GM19035 (cell line): ENCODE measurements around the gene NLGN4X.

ENCODE experiments used
- ATAC-seq: cut with Tn5 transposase; IDR thresholded peaks from one replicate; pipeline ENCODE4 v1.9.1; 2021; ENCODE audit not compliant: unreplicated experiment

NLGN4X gene

DNA sequence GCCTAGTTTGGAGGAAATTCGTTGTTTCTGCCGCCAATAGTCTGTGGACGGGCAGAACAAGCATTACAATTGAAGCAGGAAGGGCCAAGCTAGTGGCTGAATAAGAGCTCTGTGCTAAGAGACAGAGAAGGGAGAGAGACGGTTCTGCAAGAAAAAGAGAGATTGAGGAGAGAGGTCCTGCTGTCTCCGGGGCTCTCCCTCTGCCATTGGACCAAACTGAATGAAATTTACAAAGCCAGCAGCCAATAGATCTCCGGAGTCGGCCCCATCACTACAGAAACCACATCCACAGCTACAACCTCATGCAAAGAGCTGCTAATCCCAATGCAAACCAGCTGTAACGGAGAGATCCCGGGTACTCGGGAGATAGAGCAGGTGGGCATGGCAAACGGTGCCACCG lies at the start of gene NLGN4X:
Gene NLGN4X, minus strand, starts transcription at position 148 of the 400 bp plus-strand sequence. CDS start 77,401 bp downstream, outside the sequence.
- no peak for ATAC-seq

DNA sequence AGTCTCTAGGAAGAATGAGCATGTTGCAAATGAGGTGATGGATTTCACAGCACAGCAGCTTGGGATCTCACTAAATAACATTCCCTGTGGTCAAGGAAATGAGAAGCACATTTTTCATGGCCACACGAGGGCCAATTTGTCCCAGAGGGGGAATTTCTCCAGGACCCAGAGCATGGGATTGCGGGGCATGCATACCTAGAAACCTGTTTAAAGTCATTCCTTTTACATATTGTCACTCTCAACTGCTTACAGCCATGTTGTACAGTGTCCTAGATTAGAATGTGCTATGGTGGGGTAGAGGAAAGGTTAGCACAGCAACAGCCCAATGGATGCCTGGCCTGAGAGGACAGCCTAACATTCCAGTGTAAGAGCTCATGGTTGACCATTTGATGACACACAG lies 37.4 kb upstream of the NLGN4X start:
- no peak for ATAC-seq

DNA sequence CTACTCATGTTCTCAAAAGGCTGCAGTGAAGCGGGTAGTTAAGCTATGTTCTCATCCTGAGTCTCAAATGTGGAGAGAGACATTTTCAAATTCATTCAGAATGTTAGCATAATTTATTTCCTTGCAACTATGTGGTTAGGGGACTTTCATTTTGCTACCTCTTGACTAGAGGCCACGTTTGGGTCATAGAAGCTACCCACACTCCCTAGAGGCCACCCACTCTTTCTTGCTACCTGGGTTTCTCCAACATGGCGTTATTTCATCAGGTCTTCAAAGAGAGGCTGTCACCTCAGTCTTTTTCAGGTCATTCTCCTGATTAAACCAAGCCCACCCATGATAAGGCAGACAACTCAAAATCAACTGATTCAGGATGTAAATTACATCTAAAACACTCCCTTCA lies 34.3 kb upstream of the NLGN4X start:
- ATAC-seq: no peak

DNA sequence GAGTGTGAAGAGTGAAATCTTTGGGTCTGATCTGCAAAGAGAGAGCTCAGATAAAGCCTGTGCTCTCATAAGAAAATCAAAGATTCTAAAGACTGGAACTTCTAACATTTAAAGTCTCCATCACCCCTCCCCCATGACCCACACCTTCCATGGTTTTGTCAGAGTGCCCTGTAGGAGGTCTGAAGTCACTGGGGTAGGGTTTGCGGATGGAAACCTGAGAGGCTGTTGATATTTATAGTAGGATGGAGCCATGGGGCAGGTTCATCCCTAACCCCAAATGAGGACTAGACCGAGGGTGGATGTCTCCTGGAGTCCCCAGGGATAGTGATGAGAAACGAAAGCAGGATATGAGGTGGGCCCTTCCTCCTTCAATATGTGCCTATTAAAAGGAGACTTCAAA lies 28.4 kb upstream of the NLGN4X start:
- ATAC-seq: no peak

DNA sequence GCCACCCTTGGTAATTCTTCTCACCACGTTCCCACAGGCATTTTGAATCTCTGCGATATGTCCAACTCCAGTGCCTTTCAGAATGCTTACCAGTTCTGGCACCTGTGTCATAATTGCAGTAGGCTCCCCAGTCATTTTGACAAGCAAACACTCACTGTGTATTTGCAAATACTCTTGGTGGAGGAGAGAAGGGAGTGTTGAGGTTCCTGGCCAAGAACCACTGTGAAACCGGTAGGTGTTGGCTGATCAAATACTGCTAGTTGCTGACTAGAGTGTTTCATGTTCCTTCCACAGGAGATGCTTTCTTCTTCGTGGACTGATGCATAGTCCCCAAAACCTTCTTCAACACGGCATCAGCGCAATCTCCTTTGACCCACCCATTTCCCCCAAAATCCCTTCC lies 16.0 kb upstream of the NLGN4X start:
- ATAC-seq: no peak

DNA sequence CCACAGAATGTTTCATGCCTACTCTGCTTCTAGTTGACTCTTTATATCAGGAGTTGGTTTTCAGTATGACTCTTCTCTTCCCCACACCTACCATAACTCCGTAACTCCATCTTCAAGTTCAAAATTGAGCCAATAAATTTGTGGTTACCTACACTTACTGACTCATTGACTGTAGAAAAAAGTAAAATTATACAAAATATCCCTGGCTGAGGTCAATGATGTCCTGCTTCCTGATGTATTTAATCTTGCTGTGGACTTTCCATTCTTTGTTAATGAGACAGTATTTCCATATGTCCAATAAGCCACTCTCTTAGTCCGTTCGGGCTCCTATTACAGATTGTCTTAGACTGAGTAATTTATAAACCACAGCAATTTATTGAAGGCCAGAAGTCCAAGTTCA lies 9.9 kb upstream of the NLGN4X start:
- ATAC-seq: no peak

DNA sequence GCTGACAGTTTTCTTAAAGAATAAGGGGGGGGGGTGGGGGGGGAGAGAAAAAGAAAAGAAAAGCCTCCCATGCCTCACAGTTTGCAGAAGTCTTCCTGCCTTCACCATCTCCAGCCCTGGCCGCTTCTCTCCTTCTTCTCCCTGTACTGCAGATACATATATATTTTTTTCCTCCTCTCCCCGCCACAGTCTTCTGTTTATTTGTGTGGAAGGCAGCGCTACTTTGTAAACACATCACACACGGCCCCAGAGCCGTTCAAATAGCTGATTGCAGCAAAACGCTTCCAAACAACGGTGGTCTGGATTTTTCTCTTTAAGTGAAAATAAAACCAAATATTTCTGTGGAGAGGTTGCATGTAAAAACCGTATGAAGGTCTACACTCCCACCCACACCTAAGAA lies 732 bp downstream of the NLGN4X start:
- ATAC-seq: no peak

DNA sequence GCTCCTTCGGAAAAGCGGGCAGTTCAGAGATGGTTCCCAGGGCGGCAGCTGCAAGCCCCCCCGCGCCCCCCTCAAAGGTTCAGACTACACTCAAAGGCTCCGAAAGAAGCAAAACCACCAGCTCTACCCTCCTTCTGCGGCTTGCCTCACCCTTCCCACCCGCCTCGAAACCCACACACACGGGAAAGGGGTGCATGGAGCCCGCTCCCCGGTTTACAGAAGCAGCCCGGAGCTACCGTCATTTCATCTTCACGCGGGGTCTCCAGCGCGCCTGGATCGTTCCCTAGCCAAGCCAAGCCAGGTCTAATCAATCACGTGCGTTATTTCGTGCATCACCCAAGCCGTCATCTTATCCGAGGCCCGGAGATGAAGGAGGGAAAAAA lies 1.2 kb downstream of the NLGN4X start:
- ATAC-seq: no peak

DNA sequence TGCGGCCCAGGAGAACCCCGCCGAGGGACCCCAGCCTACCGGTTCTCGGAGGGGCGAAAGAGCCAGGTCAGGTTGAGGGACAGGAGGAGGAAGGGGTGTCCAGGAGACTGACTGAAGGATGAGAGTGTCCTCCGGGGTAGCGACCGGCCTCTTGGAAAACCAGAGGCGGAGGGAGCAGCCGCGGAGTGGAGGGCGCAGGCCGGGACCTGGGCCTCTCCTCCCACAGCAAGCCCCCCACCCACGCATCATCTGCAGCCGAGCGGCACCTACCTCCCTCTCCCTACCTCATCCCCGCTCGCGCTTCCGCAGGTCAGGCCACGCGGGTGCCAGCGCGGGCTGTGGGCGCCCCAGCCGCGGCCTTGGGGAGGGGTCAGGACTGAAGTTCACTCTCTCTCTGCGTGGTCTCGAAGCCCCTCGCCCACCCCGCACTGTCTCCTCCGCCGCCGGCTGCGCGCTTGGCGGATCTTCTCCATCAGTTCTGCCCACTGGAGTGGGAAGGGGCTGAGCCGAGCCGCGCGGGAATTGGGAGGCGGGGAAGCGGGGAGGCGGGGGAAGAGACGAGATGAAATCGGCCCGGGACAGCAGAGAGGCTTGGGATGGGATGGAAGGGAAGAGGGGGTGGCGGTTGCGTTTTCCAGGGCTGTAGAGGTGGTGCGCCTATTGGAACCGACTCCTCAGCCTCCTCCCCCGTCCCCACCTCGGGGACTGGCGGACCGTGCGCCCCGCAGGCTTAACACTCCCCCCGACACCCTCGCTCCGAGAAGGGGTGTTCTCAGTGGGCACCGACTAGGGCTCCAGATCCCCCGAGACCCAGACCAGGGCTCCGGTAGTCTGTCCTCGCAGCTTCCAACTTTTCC lies 1.8 kb downstream of the NLGN4X start:
- ATAC-seq: no peak

DNA sequence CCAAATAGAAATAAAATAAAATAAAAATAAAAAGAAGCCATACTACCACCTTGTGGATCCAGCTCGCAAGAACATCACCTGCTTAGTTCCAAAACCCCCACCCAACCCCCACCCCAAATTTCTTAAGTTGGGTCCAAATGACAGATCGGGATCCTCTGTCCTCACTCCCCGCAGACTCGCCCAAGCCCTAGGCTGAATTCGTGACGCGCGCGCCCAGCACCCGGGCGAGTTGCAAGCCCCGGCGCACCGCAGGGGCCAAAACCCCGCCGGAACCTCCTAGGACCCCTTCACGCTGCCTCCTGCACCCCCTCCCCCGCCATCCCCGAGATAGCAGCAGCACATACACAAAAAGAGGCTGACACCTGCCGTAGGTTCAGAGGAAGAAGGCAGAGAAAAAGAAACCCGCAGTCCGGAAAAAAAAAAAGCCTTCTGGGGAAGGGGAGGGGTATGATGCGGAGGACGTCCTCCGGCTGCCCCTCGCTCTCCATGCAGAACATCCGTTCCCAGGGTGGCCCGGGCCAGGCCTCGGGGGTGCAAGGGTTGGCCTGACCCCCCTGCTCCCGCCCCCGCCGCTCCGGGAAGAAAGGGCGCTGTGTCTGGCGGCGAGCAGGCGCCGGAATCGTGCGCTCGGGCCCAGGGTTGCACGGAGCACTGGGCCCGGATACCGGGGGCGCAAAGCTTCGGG lies 2.6 kb downstream of the NLGN4X start:
- no peak for ATAC-seq

DNA sequence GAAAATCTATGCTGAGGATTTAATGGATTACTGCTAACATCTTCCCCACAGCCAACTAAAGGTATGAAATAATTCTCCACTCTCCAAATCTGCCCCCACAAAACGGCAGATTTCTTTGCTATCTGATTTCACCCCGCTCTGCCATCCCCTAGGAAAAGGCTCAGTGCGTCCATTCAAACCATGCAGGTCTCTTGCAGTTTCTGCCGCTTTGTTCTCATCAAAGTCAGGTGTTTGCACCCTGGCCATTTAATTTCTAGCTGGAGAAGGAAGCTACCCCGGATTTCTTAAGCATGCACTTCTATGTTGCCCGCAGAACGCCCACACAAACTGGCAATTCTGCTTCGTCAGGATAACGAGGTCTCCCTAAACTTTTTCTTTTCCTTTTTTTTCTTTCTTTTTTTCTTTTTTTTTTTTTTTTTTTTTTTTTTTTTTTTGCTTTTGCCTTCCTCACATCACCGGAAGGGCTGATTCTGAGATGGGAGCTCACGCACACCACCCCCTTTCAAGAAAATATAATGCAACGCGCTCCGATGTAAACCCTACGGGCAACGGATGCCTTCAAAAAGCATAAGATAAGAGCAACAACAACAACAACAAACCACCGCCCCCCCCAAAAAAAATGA lies 3.3 kb downstream of the NLGN4X start:
- ATAC-seq: no peak

DNA sequence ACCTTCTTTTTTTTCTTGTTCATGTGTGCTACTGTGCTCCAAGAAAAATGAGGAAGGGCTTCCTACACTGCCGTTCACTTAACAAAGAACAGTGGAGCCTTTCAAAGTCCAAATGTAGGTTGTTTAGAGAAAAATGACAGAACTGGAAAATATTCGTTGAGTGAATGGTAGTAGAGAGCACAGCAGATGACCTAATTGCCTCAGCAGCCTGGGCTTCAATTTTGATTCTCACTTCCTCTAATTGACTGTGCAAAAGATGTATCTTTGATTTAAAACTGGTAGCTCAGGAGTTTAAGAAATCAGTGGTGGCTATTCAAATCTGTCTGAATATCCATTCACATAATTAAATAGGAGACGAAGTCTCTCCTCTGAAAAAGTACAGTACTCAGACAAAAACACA lies 5.2 kb downstream of the NLGN4X start:
- ATAC-seq: no peak

DNA sequence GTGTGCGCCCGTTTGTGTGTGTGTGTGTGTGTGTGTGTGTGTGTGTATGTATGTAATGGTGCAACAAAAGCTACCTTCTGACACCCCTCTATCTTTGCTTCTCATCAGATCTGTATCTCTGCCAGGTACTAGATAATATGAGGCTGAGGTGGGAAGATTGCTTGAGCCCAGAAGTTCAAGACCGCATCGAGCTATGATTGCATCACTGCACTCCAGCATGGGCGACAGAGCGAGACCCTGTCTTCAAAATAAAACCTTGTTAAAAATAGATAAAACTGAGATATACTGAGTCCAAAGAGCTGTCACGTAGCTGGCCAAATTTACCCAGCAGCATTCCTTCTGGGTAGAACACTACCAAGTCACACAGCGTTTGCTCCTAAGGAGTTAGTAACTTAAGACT lies 18.4 kb downstream of the NLGN4X start:
- ATAC-seq: no peak

DNA sequence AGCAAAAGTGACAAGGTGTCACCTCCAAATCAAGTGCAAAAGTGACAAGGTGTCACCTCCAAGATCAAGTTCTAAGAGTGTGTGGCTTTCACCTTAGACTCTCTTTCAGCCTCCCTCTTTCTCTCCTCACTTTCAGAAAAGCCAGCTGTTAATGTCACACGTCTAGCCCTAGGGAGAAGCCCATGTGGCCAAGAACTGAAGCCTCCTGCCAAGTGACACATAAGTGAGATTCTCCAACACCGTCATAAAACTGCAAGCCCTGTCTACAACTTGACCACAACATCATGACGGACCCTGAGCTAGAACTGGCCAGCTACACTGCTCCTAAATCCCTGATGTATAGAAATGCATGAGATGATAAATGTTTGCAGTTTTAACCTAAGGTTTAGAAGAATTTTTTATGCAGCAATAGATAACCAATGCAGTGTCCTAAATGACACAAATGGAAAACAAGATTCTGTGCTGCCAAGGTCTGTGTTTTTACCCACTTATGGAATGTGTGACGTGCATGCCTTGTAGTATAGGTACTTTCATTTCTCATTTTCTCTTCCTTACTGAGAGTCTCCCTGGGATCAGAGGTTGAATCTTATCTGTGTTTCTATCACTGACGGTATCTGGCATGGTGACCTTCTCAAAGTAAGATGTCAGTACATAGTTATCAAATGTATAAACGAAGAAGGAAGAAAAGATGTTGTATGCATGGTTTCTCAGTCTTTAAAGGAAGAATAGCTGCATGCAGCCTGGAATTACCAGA lies 25.0 kb downstream of the NLGN4X start:
- ATAC-seq: no peak

DNA sequence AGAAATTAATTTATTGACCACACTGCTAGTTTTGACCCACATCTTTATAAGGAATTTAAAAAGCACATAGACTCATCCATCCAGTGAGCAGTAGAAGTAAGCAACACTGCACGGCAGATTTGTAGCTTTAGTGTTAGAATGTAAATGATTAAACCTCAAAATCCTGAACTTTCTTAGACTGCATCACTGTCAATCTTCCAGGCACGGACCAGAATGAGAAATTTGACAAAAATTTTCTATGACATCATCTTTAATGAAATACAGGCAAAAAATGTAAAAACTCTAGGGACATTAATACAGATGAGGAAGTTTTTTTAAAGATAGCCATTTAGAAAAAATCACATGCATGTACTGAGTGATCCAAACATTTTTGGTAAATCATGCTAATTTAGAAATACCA lies 29.2 kb downstream of the NLGN4X start:
- ATAC-seq: no peak

DNA sequence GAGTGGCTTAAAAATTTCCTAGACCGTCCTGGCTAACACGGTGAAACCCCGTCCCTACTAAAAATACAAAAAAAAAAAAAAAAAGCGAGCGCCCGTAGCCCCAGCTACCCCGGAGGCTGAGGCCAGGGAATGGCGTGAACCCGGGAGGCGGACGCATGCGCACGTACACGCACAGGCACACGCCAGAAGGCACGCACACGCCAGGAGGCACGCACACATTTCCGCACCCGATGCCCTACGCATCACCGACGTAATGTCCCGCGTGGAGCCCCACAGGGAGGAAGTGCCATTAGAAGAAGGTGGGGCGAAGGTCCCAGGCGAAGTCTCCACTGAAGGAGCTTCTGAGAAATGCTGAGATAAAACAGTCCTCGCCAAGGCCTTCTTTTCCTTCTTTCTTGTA lies 41.4 kb downstream of the NLGN4X start:
- ATAC-seq: no peak

DNA sequence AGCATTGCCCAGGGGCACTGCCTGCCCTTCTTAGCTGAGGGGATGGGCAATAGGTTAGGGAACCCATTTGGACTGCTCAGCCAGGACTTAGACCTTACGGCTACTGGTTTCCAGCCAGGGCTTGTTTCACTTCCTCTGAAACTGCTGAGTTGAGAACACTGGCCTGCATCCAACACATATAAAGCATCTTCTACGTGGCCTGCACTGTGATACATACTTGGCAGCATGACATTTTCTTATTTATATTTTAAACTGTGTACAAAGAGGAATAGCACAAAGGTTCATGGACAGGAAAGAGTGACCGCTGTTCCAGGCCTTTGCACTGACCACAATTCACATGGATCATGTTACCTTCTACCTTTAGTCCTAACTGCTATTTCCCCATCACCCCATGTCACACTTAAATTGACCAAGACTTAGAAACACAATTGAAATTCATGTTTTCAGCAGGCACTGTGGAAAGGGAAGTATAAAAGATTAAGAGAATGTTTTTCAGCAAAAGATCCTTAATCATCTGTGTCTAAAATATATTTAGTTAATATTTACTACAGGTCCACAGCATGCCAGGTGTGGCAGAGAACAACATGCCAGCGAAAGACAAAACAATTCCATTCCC lies 43.7 kb downstream of the NLGN4X start:
- peak; percentile 80 for ATAC-seq

DNA sequence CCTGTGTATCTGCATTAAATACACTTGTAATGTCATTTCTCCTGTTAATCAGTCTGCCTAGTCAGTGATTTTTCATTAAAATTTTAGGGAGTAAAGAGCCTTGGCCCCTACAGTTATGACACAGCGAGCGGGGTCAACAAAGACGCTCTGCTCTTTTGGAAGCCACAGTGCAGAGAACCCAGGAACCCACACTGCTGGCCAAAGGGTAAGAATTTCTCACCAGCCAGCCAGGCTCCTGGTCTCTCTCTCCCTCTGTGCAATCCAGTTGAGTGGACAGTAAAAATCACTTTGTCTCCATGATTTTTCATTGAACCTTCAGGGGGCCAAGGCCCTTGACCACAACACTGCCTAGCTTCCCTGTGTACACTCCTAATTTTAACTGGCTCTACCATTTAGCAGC lies 52.8 kb downstream of the NLGN4X start:
- no peak for ATAC-seq

DNA sequence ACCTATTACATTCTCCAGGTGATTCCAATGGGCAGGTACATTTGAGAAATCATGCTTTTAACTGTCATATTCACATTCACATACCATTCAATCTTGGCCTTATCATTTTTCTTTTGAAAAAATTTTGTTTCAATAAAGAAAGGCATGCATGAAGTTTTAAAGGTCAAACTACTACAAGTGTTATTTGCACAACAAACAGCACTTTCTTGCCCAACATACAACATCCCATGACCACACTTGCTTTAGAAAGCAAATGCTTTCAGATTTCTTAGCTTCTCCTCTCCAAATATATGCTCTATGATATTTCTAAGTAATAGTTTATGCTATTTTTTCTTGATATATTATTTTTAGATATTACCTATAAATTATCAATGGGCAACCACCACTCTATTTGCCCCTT lies 58.2 kb downstream of the NLGN4X start:
- no peak for ATAC-seq

DNA sequence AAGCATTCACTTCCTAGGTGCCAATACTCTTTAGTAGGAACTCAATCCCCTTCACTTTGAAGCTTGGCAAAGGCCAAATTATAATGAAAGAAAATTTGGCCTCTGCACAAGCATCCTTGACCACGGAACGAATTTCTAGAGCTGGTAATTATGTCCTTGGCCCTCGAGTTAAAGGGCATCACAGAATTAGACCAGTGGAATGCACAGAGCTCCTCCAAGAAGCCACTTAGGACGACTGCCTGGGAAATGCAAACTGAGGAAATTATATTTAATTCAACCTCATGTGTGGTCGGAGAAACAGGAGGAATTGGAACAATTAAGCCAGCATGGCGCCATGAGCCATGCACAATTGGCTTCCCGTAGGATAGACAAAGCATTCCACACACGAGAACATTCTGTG lies 59.3 kb downstream of the NLGN4X start:
- ATAC-seq: no peak

DNA sequence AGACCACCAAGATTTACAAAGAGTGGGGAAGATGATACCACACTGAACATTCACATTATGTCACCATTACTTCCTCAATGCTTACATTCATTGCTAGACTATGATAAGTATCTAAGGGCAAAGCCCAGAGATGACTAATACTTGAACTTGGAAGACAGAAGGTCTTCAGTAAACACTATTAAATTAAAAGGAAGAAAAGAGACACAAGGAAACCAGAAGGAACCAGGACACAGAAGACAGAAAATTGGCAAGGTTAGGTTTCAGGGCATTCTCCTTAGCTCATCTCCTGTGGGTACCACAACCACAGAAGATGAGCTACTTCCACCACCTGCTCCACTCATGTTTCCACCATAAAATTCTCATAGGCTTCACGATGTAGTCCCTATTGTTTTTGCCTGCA lies 64.9 kb downstream of the NLGN4X start:
- ATAC-seq: no peak
